Astrocyte of the cerebellum (primary cell): ENCODE data around the gene CDC40.
"Not testable (repeated sequence)": the region's sequence is repeated elsewhere in the genome, so short reads cannot be mapped to it uniquely, and the experiment has no call there.

Source experiments
- DNase-seq: peaks from one replicate; pipeline ENCODE4 v3.0.0-alpha.2; 2011; ENCODE audit warnings: low read depth
- H3K4me3 ChIP-seq: 2 replicates; pipeline ENCODE4 v1.5.1; 2011; ENCODE audit warnings: mild to moderate bottlenecking, low read depth, low read length, moderate library complexity
- CTCF ChIP-seq: IDR thresholded peaks from 2 replicates; pipeline ENCODE4 v1.5.1; 2012; ENCODE audit warnings: low read length, low read depth, moderate library complexity, mild to moderate bottlenecking; ENCODE audit errors: missing control alignments
- in situ Hi-C: cut with HindIII; loops from 2 replicates; pipeline ENCODE4 v1.10.0; 2017; ENCODE audit warnings: low sequenced_read_pairs

CDC40 gene

GRCh38 chr6:110256366-110256765 lies 76.1 kb downstream of the CDC40 start:
- DNase-seq = no peak
- in situ Hi-C loops = no loop called here
- no peak overlapping the region for H3K4me3 ChIP-seq
- TF ChIP-seq CTCF = no peak

GRCh38 chr6:110265273-110265672 lies 85.0 kb downstream of the CDC40 start:
- in situ Hi-C loops = no loop called here
- H3K4me3 ChIP-seq = no peak overlapping the region
- no peak for DNase-seq
- TF ChIP-seq CTCF = no peak

- H3K4me3 ChIP-seq = no peak overlapping the region
- TF ChIP-seq CTCF = no peak
- in situ Hi-C loops = no loop called here
- no peak for DNase-seq
Measured at GRCh38 chr6:110266996-110267395, 86.8 kb downstream of the CDC40 start.

GRCh38 chr6:110269623-110270022 lies 89.4 kb downstream of the CDC40 start:
- TF ChIP-seq CTCF = no peak
- no peak for DNase-seq
- no peak overlapping the region for H3K4me3 ChIP-seq
- in situ Hi-C loops = no loop called here

GRCh38 chr6:110270165-110270564 lies 89.9 kb downstream of the CDC40 start:
- in situ Hi-C loops = no loop called here
- no peak for DNase-seq
- no peak overlapping the region for H3K4me3 ChIP-seq
- no peak for TF ChIP-seq CTCF

- no peak for TF ChIP-seq CTCF
- in situ Hi-C loops = no loop called here
- no peak overlapping the region for H3K4me3 ChIP-seq
- no peak for DNase-seq
Measured at GRCh38 chr6:110271732-110272022, 91.5 kb downstream of the CDC40 start.

GRCh38 chr6:110272781-110273180 lies 92.6 kb downstream of the CDC40 start:
- in situ Hi-C loops, DNase-seq, H3K4me3 ChIP-seq: not testable (repeated sequence)
